IPS-18c (cell line): ENCODE measurements around the gene PRR11.
"Not testable (repeated sequence)": the region's sequence is repeated elsewhere in the genome, so short reads cannot be mapped to it uniquely, and the experiment has no call there.

Experiments
- H3K4me3 ChIP-seq: 2 replicates; pipeline ENCODE4 v1.7.0; 2013; ENCODE audit warnings: low read depth, mild to moderate bottlenecking, low read length, moderate library complexity; ENCODE audit not compliant: insufficient read depth
- H3K9me3 ChIP-seq: one replicate; pipeline ENCODE4 v1.6.1; 2013; ENCODE audit warnings: mild to moderate bottlenecking, low read length, moderate library complexity; ENCODE audit not compliant: control insufficient read depth, insufficient read depth

PRR11 gene

DNA sequence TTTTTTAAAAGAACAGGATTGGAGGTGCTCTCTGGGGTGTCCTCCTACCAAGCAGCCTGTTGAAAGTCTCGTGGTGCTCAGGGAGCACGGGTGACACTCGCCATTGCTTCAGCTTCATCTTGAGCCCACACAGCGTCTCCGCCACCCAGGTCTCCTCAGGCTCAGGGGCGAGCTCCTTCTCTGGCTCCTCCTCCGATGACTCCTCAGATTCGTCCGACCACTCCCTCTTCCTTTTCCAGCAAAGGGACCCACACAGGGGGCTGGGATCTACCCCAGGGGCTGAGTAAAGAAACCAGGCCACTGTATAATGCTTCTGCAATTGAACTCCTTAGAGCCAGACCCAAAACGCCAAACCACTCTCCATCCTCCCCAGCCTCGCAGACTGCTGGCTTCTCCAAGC is 24.1 kb downstream of the PRR11 start:
- H3K4me3 ChIP-seq, H3K9me3 ChIP-seq: not testable (repeated sequence)

DNA sequence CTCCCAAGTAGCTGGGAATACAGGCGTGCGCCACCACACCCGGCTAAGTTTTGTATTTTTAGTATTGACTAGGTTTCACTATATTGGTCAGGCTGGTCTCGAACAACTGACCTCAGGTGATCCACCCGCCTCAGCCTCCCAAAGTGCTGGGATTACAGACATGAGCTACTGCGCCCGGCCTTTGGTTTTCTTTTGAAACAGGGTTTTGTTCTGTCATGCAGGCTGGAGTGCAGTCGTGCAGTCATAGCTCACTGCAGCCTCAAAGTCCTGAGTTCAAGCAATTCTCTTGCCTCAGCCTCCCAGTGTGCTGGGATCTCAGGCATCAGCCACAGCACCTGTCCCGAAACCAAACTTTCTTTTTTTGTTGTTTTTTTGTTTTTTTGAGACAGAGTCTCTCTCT is 25.1 kb downstream of the PRR11 start:
- Histone ChIP-seq H3K4me3 (no peak overlapping the region), H3K9me3 (no peaks in the 10 kb centered on the region)

DNA sequence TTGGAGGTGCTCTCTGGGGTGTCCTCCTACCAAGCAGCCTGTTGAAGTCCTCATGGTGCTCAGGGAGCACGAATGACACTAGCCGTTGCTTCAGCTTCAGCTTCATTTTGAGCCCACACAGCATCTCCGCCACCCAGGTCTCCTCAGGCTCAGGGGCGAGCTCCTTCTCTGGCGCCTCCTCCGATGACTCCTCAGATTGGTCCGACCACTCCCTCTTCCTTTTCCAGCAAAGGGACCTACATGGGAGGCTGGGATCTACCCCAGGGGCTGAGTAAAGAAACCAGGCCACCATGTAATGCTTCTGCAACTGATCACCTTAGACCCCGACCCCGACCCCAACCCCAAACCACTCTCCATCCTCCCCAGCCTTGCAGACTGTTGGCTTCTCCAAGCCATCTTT is 25.9 kb downstream of the PRR11 start:
- Histone ChIP-seq H3K9me3 (no peaks in the 10 kb centered on the region), H3K4me3 (no peak overlapping the region)

DNA sequence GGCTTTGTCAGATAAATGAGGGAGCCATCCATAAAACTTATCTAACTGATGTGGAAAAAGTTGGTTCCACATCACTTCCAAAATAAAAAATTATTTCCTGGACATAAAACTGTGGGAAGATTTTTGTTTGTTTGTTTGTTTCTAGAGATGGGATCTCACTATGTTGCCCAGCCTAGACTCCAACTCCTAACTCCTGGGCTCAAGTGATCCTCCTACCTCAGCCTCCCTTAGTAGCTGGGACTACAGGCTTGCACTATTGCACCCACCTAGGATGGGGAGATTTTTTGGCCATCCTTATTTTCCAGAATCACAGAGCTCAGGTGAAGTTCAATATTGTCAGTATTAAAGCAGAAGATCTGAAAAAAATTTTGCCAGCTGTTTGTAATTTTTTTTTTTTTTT is 30.5 kb downstream of the PRR11 start:
- Histone ChIP-seq H3K9me3 (no peaks in the 10 kb centered on the region), H3K4me3 (no peak overlapping the region)

DNA sequence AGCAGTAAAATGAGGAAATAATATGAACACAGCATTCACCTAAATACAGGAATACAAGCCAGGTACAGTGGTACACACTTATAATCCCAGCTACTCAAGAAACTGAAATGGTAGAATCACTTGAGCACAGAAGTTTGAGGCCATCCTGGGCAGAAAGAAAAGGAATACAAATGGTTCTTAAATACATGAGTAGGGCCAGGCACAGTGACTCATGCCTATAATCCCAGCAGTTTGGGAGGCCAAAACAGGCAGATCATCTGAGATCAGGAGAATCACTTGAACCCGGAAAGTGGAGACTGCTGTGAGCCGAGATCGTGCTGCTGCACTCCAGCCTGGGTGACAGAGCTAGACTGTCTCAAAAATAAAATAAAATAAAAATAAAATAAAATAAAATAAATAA is 31.3 kb downstream of the PRR11 start:
- no peak overlapping the region for H3K4me3 ChIP-seq
- no peaks in the 10 kb centered on the region for H3K9me3 ChIP-seq

DNA sequence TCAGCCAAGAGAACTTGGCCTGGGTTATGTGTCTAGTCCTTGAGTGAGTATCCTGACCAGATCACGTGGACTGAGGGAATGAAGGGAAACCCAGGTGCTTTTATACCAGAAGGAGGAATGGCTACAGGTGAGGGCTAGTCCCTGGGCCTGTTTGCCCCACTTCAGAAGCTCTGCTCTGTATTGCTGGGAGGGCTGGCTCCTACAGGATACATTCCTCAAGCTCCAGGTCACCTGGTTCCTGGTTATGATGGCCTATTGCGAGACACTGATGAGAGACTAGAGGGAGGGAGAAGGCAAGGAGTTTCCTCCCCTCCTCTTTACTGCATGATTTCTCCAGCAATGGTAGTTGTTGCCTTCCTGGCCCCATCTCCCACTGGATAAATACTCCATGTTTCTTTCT is 35.3 kb downstream of the PRR11 start:
- H3K4me3 ChIP-seq, result no peak overlapping the region
- no peaks in the 10 kb centered on the region for H3K9me3 ChIP-seq

DNA sequence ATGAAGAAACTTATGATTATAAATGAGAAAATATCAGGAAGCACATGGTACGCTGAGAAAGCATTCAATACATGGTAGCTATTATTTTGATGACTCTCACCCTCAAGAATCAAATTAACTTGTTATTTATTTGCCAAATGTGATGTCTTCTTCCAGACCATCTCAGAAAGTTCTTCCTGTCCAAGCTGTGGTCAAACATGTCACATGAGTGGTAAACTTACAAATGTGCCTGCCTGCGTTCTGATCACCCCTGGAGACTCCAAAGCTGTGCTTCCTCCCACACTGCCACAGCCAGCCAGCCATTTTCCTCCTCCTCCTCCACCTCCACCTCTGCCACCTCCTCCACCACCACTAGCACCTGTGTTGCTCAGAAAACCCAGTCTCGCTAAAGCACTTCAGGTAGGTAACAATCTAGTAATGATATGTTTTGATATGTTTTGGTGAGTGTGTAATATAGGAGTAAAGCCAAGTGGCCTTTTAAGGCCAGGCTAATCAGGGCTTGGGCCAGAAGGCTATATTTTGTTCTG is 37.9 kb downstream of the PRR11 start:
- no peak overlapping the region for H3K4me3 ChIP-seq
- H3K9me3 ChIP-seq, result no peaks in the 10 kb centered on the region

DNA sequence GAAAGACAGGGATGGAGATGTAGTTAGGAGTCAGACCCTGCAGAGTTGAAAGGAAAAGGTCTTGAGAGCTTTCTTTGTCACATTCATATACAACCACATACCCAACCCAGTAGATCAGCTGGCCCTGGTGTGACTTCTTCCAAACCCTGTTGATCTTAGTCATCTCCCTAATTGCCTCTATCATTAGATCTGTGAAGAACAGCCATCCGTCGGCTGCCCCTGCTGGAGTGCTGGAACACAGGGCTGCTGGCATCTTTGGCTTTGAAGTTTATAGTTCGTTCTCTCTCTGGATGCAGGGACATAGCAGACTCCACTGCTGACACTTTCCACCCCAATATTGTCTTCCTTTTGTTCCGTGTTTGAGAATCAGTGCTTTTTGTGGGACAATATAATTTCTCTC is 43.9 kb downstream of the PRR11 start:
- Histone ChIP-seq H3K9me3 (no peaks in the 10 kb centered on the region), H3K4me3 (no peak overlapping the region)

DNA sequence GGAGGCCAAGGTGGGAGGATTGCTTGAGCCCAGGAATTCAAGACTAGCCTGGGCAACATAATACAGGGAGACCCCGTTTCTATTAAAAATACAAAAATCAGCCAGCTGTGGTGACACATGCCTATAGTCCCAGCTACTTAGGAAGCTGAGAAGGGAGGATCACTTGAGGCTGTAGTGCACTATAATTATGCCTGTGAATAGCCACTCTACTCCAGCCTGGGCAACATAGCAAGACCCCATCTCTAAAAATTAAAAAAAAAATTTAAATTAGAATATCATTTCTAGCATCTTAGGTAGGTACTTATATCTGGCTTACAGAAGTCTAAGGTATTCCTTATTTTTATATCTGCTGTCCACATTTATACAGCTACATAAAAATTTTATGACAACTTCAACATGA is 46.8 kb downstream of the PRR11 start:
- no peaks in the 10 kb centered on the region for H3K9me3 ChIP-seq
- H3K4me3 ChIP-seq, result no peak overlapping the region

DNA sequence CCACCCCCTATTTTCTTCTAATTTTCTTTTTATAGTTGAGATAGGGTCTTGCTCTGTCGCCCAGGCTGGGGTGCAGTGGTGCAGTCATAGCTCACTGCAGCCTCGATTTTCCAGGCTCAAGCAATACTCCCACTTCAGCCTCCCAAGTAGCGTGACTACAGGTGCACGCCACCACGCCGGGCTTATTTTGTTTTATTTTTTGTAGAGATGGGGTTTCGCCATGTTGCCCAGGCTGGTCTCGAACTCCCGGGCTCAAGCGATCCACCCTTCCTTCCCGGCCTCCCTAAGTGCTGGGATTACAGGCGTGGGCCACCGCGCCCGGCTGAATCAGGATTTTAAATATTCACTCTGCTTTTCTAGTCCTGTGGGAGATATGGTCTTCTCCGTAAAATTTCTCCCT is 63.8 kb downstream of the PRR11 start:
- no peaks in the 10 kb centered on the region for H3K9me3 ChIP-seq
- H3K4me3 ChIP-seq, result no peak overlapping the region

DNA sequence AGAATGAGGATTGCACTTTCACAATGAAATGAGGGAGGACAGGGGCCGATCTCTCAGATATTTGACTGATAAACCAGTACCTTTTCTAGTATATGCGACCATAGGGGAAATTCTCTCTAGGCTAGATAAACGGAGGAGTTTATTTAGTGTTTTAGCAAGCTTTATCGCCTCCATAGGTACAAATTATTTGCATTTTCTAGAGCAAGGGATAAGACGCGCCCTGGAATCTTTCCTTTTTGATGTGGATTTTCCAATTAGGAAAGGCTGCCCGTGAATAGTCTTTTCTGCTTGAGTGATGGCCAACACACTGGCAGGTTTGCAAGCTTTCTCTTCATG is 64.4 kb downstream of the PRR11 start:
- peak overlapping the region; percentile 34; the same call in 1 of the 2 replicates for H3K4me3 ChIP-seq
- no peaks in the 10 kb centered on the region for H3K9me3 ChIP-seq

DNA sequence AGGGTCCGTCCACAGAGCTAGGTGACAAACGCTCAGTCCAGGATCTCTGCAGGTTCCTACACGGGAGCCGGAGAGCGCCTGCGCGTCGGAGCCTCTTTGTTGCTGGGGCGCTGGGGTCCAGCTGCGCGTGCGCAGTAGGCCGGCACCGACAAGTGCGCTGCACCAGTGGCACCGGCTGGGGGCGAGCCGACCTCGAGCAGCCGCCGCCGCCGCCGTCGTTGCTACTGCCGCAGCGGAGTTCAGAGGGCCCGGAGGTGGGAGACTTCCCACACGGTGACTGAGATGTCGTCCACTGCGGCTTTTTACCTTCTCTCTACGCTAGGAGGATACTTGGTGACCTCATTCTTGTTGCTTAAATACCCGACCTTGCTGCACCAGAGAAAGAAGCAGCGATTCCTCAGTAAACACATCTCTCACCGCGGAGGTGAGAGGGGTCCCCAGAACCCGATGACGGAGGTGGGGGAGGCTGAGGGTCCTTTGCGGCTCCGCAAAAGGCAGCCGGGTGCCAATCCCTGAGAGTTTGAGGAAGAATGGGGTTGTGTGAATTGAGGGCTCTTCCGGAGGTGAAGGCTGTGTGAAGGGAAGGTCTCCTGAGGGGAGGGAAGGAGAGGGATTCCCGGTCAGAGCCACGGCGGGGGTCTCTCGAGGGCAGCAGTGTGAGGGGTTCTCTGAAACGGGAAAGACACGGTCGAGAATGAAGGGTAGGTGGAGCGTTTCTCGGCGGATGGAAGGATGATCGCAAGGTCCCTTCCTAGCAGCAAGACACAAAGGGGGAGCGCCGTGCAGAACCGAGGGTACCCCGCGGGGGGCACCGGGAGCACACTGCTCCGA is 65.0 kb downstream of the PRR11 start, which contains the start of gene GDPD1:
Gene GDPD1 (plus strand): TSS at position 184 of the 831 bp plus-strand sequence. CDS start 99 bp downstream, at position 283.
- H3K9me3 ChIP-seq, result no peaks in the 10 kb centered on the region

DNA sequence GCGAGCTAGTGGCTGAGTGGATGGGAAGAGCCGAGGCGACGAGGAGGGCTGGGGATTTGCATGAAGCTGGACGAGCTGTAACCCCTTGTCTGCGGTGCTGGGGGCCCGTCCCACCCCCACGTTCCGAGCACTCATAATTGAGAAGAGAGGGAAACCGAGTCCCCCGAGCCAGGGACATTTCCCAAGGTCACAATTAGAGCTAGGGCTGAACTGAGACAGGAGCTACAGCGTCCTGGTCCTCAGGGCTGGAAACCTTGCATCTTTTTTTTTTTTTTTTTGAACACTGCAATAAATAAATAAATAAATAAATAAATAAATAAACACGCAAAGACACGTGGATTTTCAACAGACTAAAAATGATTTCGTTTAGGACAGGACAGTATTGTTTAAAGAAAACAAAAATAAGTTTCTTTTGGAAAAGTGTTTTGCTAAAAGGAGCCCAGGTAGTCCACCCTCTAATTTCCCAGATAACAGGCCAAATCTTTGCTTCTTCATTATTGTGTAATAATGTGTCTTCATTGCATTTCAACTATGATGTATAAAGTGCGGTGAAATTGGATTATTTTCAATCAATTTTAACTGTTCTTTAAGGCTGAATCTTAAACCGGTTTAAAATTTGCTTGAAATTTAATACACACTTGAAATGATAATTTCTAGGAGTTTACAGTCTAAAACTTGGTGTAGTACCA is 65.8 kb downstream of the PRR11 start:
- H3K9me3 ChIP-seq, result no peaks in the 10 kb centered on the region
- peak overlapping the region; percentile 89 for H3K4me3 ChIP-seq

More for the DNA sequence above, 65.0 kb downstream of the PRR11 start, which contains the start of gene GDPD1:
- H3K4me3 ChIP-seq, result peak within 1 kb of the TSS; percentile 89

DNA sequence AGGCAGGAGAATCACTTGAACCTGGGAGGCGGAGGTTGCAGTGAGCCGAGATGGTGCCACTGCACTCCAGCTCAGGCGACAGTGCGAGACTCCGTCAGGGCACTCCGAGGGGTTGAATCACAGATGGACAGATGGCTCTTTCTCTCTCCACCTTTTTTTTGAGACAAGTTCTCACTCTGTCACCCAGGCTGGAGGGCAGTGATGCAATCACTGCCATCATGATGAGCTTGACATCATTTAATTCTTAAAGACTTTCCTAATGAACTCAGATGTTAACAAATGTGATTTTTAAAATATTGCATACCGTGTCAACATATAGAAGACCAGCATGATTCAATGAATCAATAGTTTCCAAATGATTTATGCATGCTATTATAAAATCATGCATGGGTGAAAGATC is 68.3 kb downstream of the PRR11 start:
- no peak overlapping the region for H3K4me3 ChIP-seq

DNA sequence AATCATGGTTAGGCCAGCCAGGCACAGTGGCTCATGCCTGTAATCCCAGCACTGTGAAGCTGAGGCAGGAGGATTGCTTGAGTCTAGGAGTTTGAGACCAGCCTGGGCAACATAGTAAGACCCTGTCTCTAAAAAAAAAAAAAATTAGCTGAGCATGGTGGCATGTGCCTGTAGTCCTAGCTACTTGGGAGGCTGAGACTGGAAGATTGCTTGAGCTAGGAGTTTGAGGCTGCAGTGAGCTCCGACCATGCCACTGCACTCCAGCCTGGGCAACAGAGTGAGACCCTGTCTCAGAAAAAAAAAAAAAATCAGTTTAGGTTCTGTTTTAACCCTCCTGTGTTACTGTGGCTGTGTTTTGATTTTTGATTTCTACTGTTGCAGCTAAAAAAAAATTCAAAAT is 73.0 kb downstream of the PRR11 start:
- not testable (repeated sequence) for H3K4me3 ChIP-seq, H3K9me3 ChIP-seq

More for the DNA sequence above, 68.3 kb downstream of the PRR11 start:
- no peaks in the 10 kb centered on the region for H3K9me3 ChIP-seq

DNA sequence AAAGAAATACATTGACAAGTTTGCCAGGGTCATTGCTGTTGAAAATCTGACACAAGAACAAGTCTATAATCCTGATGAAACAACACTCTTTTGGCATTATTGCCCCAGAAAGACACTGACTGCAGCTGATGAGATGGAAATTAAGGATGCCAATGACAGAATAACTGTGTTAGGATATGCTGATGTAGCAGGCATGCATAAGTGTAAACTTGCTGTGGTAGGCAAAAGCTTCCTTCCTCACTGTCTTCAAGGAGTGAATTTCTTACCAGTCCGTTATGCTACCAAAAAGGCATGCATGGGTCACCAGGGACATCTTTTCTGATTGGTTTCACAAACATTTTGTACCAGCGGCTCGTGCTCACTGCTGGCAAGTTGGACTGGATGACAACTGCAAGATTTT is 75.2 kb downstream of the PRR11 start:
- Histone ChIP-seq H3K9me3 (no peaks in the 10 kb centered on the region), H3K4me3 (no peak overlapping the region)

DNA sequence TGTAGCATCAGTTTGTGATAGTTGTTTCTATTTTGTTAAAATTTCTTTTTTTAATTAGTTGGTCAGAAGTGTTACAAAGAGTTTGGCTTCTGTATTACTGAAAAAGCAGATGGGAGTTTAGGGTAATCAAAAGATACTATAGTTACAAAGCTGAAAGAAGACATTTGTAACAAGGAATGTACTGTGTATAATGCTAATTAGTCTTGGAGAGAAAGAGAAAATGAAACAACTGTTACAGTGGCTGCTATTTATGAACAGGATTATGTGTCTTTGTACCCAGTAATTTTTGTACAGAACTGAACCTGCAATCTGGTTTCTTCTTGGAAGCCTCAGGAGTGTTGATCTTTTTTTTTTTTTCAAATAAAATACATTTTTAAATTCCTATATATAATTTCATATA is 79.1 kb downstream of the PRR11 start:
- Histone ChIP-seq H3K9me3 (no peaks in the 10 kb centered on the region), H3K4me3 (no peak overlapping the region)

DNA sequence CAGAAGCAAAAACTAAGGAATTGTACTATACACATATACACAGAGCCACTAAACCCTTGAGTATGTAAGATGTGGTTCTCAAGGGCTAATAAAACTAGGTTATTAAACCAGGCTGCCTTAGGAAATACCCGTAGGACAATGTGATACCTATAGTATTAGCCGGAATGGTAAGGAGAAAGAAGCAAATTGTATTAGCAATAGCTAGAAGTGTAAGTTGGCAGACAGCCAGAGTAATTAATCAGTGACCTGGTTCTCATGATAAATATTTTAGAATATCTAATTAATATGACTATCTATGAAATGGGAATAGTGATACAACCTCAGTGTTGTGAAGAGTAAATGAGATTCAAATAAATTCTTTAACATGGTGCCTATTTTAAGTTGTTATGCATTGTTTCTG is 83.4 kb downstream of the PRR11 start:
- H3K4me3 ChIP-seq, result no peak overlapping the region
- H3K9me3 ChIP-seq, result no peaks in the 10 kb centered on the region
